ENCODE measurements around the gene L2HGDH.

L2HGDH gene

GRCh38 chr14:50354527-50354926 lies 42.5 kb upstream of the L2HGDH start:
- Histone ChIP-seq H2BK120ac (ENCODE audit: low read depth, low read length) (no peak overlapping the region), H3K79me1 (ENCODE audit: low read depth, low read length) (no peaks in the 10 kb centered on the region), H2AK5ac (ENCODE audit: low read depth, low read length) (no peak overlapping the region), H3K23ac (ENCODE audit: low read depth, low read length, poor library complexity) (no peak overlapping the region), H3K4me2 (ENCODE audit: insufficient read depth, low read length, poor library complexity, severe bottlenecking) (no peak overlapping the region), H3K4me1 (ENCODE audit: control insufficient read depth in 2 of 2, insufficient read depth in 1 of 2, low read depth in 1 of 2, low read length in 2 of 2) (peaks cover 0 to 2% of the 10 kb centered on the region in 2 donors), H3K14ac (ENCODE audit: low read length) (no peak overlapping the region), H3K27ac (replicated peaks; ENCODE audit: low read length) (no peak overlapping the region), H3K9me3 (replicated peaks in 1 of 2; ENCODE audit: control insufficient read depth in 2 of 2, insufficient read depth in 1 of 2, low read depth in 1 of 2, low read length in 2 of 2) (peaks cover 0 to 5% of the 10 kb centered on the region in 2 donors), H3K18ac (ENCODE audit: low read length) (no peak overlapping the region), H3K36me3 (replicated peaks in 1 of 2; ENCODE audit: control insufficient read depth in 2 of 2, insufficient read depth in 2 of 2, low read length in 2 of 2) (no peaks in the 10 kb centered on the region), H3K9ac (ENCODE audit: low read depth, low read length, poor library complexity) (no peak overlapping the region), H2BK15ac (ENCODE audit: low read length) (no peak overlapping the region), H3K27me3 (ENCODE audit: control insufficient read depth in 3 of 3, insufficient read depth in 3 of 3, low read depth in 1 of 3, low read length in 3 of 3) (no peaks in the 10 kb centered on the region), H4K8ac (ENCODE audit: low read depth, low read length) (no peak overlapping the region), H2BK12ac (ENCODE audit: low read length) (no peak overlapping the region), H3K4ac (ENCODE audit: low read length) (no peak overlapping the region), H4K91ac (ENCODE audit: low read depth, low read length, poor library complexity) (no peak overlapping the region), H2AFZ (ENCODE audit: low read length) (no peak overlapping the region), H2BK5ac (ENCODE audit: low read length) (no peak overlapping the region), H3K4me3 (ENCODE audit: low read length in 2 of 2) (no peak overlapping the region)
- WGBS, 2 donors (ENCODE audit: extremely low coverage in 2 of 2, insufficient read length in 2 of 2, insufficient replicate concordance in 1 of 2), result no CpG with 5 or more reads among the region's 1 CpG
- no peak for DNase-seq (ENCODE audit: low spot score)

- Histone ChIP-seq H3K27ac (replicated peaks; ENCODE audit: low read length) (no peak overlapping the region), H3K4me3 (ENCODE audit: low read length in 2 of 2) (no peak overlapping the region), H3K9me3 (replicated peaks in 1 of 2; ENCODE audit: control insufficient read depth in 2 of 2, insufficient read depth in 1 of 2, low read depth in 1 of 2, low read length in 2 of 2) (peaks cover 0 to 7% of the 10 kb centered on the region in 2 donors), H3K4me2 (ENCODE audit: insufficient read depth, low read length, poor library complexity, severe bottlenecking) (no peak overlapping the region), H3K4me1 (ENCODE audit: control insufficient read depth in 2 of 2, insufficient read depth in 1 of 2, low read depth in 1 of 2, low read length in 2 of 2) (peaks cover 0 to 2% of the 10 kb centered on the region in 2 donors), H4K91ac (ENCODE audit: low read depth, low read length, poor library complexity) (no peak overlapping the region), H3K36me3 (replicated peaks in 1 of 2; ENCODE audit: control insufficient read depth in 2 of 2, insufficient read depth in 2 of 2, low read length in 2 of 2) (no peaks in the 10 kb centered on the region), H3K9ac (ENCODE audit: low read depth, low read length, poor library complexity) (no peak overlapping the region), H3K4ac (ENCODE audit: low read length) (no peak overlapping the region), H2BK5ac (ENCODE audit: low read length) (no peak overlapping the region), H2BK12ac (ENCODE audit: low read length) (no peak overlapping the region), H3K27me3 (ENCODE audit: control insufficient read depth in 3 of 3, insufficient read depth in 3 of 3, low read depth in 1 of 3, low read length in 3 of 3) (no peaks in the 10 kb centered on the region), H3K23ac (ENCODE audit: low read depth, low read length, poor library complexity) (no peak overlapping the region), H2AFZ (ENCODE audit: low read length) (no peak overlapping the region), H3K14ac (ENCODE audit: low read length) (no peak overlapping the region), H3K18ac (ENCODE audit: low read length) (no peak overlapping the region), H2BK15ac (ENCODE audit: low read length) (no peak overlapping the region), H4K8ac (ENCODE audit: low read depth, low read length) (no peak overlapping the region), H2AK5ac (ENCODE audit: low read depth, low read length) (no peak overlapping the region), H2BK120ac (ENCODE audit: low read depth, low read length) (no peak overlapping the region), H3K79me1 (ENCODE audit: low read depth, low read length) (no peaks in the 10 kb centered on the region)
- no CpG with 5 or more reads among the region's 4 CpGs for WGBS, 2 donors (ENCODE audit: extremely low coverage in 2 of 2, insufficient read length in 2 of 2, insufficient replicate concordance in 1 of 2)
- no peak for DNase-seq (ENCODE audit: low spot score)
Observed at GRCh38 chr14:50353126-50353525, 41.1 kb upstream of the L2HGDH start.

GRCh38 chr14:50352584-50352983 lies 40.6 kb upstream of the L2HGDH start:
- no peak overlapping the region for H3K4me3 ChIP-seq (ENCODE audit: low read length in 2 of 2)
- no peak overlapping the region for H3K27ac ChIP-seq (replicated peaks; ENCODE audit: low read length)
- H2BK12ac ChIP-seq (ENCODE audit: low read length), result no peak overlapping the region
- peaks cover 0 to 7% of the 10 kb centered on the region in 2 donors for H3K9me3 ChIP-seq (replicated peaks in 1 of 2; ENCODE audit: control insufficient read depth in 2 of 2, insufficient read depth in 1 of 2, low read depth in 1 of 2, low read length in 2 of 2)
- H3K36me3 ChIP-seq (replicated peaks in 1 of 2; ENCODE audit: control insufficient read depth in 2 of 2, insufficient read depth in 2 of 2, low read length in 2 of 2), result no peaks in the 10 kb centered on the region
- no peak overlapping the region for H3K18ac ChIP-seq (ENCODE audit: low read length)
- H4K91ac ChIP-seq (ENCODE audit: low read depth, low read length, poor library complexity), result no peak overlapping the region
- no peak overlapping the region for H4K8ac ChIP-seq (ENCODE audit: low read depth, low read length)
- H3K14ac ChIP-seq (ENCODE audit: low read length), result no peak overlapping the region
- no peak overlapping the region for H2BK120ac ChIP-seq (ENCODE audit: low read depth, low read length)
- no peaks in the 10 kb centered on the region for H3K4me1 ChIP-seq (ENCODE audit: control insufficient read depth in 2 of 2, insufficient read depth in 1 of 2, low read depth in 1 of 2, low read length in 2 of 2)
- DNase-seq (ENCODE audit: low spot score), result no peak
- no peak overlapping the region for H2AK5ac ChIP-seq (ENCODE audit: low read depth, low read length)
- no peak overlapping the region for H2BK5ac ChIP-seq (ENCODE audit: low read length)
- H3K27me3 ChIP-seq (ENCODE audit: control insufficient read depth in 3 of 3, insufficient read depth in 3 of 3, low read depth in 1 of 3, low read length in 3 of 3), result no peaks in the 10 kb centered on the region
- no peak overlapping the region for H3K9ac ChIP-seq (ENCODE audit: low read depth, low read length, poor library complexity)
- H3K23ac ChIP-seq (ENCODE audit: low read depth, low read length, poor library complexity), result no peak overlapping the region
- H2BK15ac ChIP-seq (ENCODE audit: low read length), result no peak overlapping the region
- H3K4me2 ChIP-seq (ENCODE audit: insufficient read depth, low read length, poor library complexity, severe bottlenecking), result no peak overlapping the region
- WGBS, 2 donors (ENCODE audit: extremely low coverage in 2 of 2, insufficient read length in 2 of 2, insufficient replicate concordance in 1 of 2), result no CpG with 5 or more reads among the region's 4 CpGs
- H2AFZ ChIP-seq (ENCODE audit: low read length), result no peak overlapping the region
- H3K4ac ChIP-seq (ENCODE audit: low read length), result no peak overlapping the region
- no peaks in the 10 kb centered on the region for H3K79me1 ChIP-seq (ENCODE audit: low read depth, low read length)

- Histone ChIP-seq H2AFZ (ENCODE audit: low read length) (no peak overlapping the region), H3K4me2 (ENCODE audit: insufficient read depth, low read length, poor library complexity, severe bottlenecking) (no peak overlapping the region), H3K36me3 (replicated peaks in 1 of 2; ENCODE audit: control insufficient read depth in 2 of 2, insufficient read depth in 2 of 2, low read length in 2 of 2) (no peaks in the 10 kb centered on the region), H2BK15ac (ENCODE audit: low read length) (no peak overlapping the region), H2BK120ac (ENCODE audit: low read depth, low read length) (no peak overlapping the region), H2AK5ac (ENCODE audit: low read depth, low read length) (no peak overlapping the region), H3K4me1 (ENCODE audit: control insufficient read depth in 2 of 2, insufficient read depth in 1 of 2, low read depth in 1 of 2, low read length in 2 of 2) (peaks cover 0 to 4% of the 10 kb centered on the region in 2 donors), H3K9ac (ENCODE audit: low read depth, low read length, poor library complexity) (no peak overlapping the region), H2BK5ac (ENCODE audit: low read length) (no peak overlapping the region), H2BK12ac (ENCODE audit: low read length) (no peak overlapping the region), H4K91ac (ENCODE audit: low read depth, low read length, poor library complexity) (no peak overlapping the region), H3K23ac (ENCODE audit: low read depth, low read length, poor library complexity) (no peak overlapping the region), H3K4ac (ENCODE audit: low read length) (no peak overlapping the region), H4K8ac (ENCODE audit: low read depth, low read length) (no peak overlapping the region), H3K14ac (ENCODE audit: low read length) (no peak overlapping the region), H3K4me3 (ENCODE audit: low read length in 2 of 2) (no peak overlapping the region), H3K18ac (ENCODE audit: low read length) (no peak overlapping the region), H3K27me3 (ENCODE audit: control insufficient read depth in 3 of 3, insufficient read depth in 3 of 3, low read depth in 1 of 3, low read length in 3 of 3) (no peaks in the 10 kb centered on the region), H3K27ac (replicated peaks; ENCODE audit: low read length) (no peak overlapping the region), H3K9me3 (replicated peaks in 1 of 2; ENCODE audit: control insufficient read depth in 2 of 2, insufficient read depth in 1 of 2, low read depth in 1 of 2, low read length in 2 of 2) (peaks cover 0 to 7% of the 10 kb centered on the region in 2 donors), H3K79me1 (ENCODE audit: low read depth, low read length) (no peaks in the 10 kb centered on the region)
- WGBS, 2 donors (ENCODE audit: extremely low coverage in 2 of 2, insufficient read length in 2 of 2, insufficient replicate concordance in 1 of 2), result no CpG with 5 or more reads among the region's 2 CpGs
- DNase-seq (ENCODE audit: low spot score), result no peak
Observed at GRCh38 chr14:50350975-50351374, 38.9 kb upstream of the L2HGDH start.
